ENCODE data around the gene NOS2. TPM values are rescaled to one million over a fixed set of nuclear protein-coding genes. Genes with fewer than 3 reads are reported as not detected.

NOS2 gene
- total RNA-seq, 1 experiment from 2014 or later = not detected

- Histone ChIP-seq H3K4me1 (replicated peaks; ENCODE audit: insufficient read depth) (no peaks in the 10 kb centered on the region), H3K79me2 (ENCODE audit: low read depth) (no peaks in the 10 kb centered on the region), H3K9me3 (ENCODE audit: insufficient read depth, low read depth) (no peaks in the 10 kb centered on the region), H3K4me2 (no peak overlapping the region), H2AFZ (no peak overlapping the region), H3K36me3 (ENCODE audit: low read depth) (no peaks in the 10 kb centered on the region), H3F3A (ENCODE audit: insufficient read depth, low read depth) (no peaks in the 10 kb centered on the region), H3K27ac (no peak overlapping the region), H3K27me3 (ENCODE audit: insufficient read depth, low read depth) (peaks cover 93% of the 10 kb centered on the region), H3K9me2 (ENCODE audit: insufficient read depth) (no peaks in the 10 kb centered on the region), H4K20me1 (ENCODE audit: insufficient read depth) (no peaks in the 10 kb centered on the region), H3K4me3 (no peak overlapping the region)
- intact Hi-C loops (cut with micrococcal nuclease; ENCODE audit: unreplicated experiment) = no loop called here
- no TSS peak for BruUV-seq (replicated peaks)
- ChIA-PET CTCF (no interaction called here), POLR2A (ENCODE audit: unreplicated experiment) (no interaction called here)
- DNase-seq = no peak
- no peak for TF ChIP-seq EZH2 (IDR thresholded peaks at IDR 0.05; ENCODE audit: low read depth)
Measured at GRCh38 chr17:27770877-27771276, 29.5 kb downstream of the NOS2 start.

- TF ChIP-seq, protein P1, sequence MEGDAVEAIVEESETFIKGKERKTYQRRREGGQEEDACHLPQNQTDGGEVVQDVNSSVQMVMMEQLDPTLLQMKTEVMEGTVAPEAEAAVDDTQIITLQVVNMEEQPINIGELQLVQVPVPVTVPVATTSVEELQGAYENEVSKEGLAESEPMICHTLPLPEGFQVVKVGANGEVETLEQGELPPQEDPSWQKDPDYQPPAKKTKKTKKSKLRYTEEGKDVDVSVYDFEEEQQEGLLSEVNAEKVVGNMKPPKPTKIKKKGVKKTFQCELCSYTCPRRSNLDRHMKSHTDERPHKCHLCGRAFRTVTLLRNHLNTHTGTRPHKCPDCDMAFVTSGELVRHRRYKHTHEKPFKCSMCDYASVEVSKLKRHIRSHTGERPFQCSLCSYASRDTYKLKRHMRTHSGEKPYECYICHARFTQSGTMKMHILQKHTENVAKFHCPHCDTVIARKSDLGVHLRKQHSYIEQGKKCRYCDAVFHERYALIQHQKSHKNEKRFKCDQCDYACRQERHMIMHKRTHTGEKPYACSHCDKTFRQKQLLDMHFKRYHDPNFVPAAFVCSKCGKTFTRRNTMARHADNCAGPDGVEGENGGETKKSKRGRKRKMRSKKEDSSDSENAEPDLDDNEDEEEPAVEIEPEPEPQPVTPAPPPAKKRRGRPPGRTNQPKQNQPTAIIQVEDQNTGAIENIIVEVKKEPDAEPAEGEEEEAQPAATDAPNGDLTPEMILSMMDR (conservative IDR thresholded peaks at IDR 0.05) = no peak
- no peak for TF ChIP-seq EZH2 (IDR thresholded peaks at IDR 0.05; ENCODE audit: low read depth)
- ChIA-PET POLR2A (ENCODE audit: unreplicated experiment) (no interaction called here), CTCF (interaction anchor here (0.6 kb wide), 1 partner anchor 36 kb away, joined by 4 read pairs; no protein-coding TSS in a partner anchor)
- Histone ChIP-seq H3K4me1 (replicated peaks; ENCODE audit: insufficient read depth) (no peaks in the 10 kb centered on the region), H3K27me3 (ENCODE audit: insufficient read depth, low read depth) (peaks cover 90% of the 10 kb centered on the region), H3K4me2 (no peak overlapping the region), H3K4me3 (no peak overlapping the region), H3K79me2 (ENCODE audit: low read depth) (no peaks in the 10 kb centered on the region), H3K9me2 (ENCODE audit: insufficient read depth) (no peaks in the 10 kb centered on the region), H3K9me3 (ENCODE audit: insufficient read depth, low read depth) (no peaks in the 10 kb centered on the region), H3K27ac (no peak overlapping the region), H2AFZ (no peak overlapping the region), H4K20me1 (ENCODE audit: insufficient read depth) (no peaks in the 10 kb centered on the region), H3K36me3 (ENCODE audit: low read depth) (no peaks in the 10 kb centered on the region), H3F3A (ENCODE audit: insufficient read depth, low read depth) (no peaks in the 10 kb centered on the region)
- no TSS peak for BruUV-seq (replicated peaks)
- DNase-seq = no peak
- intact Hi-C loops (cut with micrococcal nuclease; ENCODE audit: unreplicated experiment) = no loop called here
Measured at GRCh38 chr17:27768858-27769410, 31.4 kb downstream of the NOS2 start.

- no peaks in the 10 kb centered on the region for H3F3A ChIP-seq (ENCODE audit: insufficient read depth, low read depth)
- no peak overlapping the region for H2AFZ ChIP-seq
- no peak for DNase-seq
- H3K4me2 ChIP-seq = no peak overlapping the region
- no peaks in the 10 kb centered on the region for H4K20me1 ChIP-seq (ENCODE audit: insufficient read depth)
- no peaks in the 10 kb centered on the region for H3K36me3 ChIP-seq (ENCODE audit: low read depth)
- H3K27me3 ChIP-seq (ENCODE audit: insufficient read depth, low read depth) = peaks cover 81% of the 10 kb centered on the region
- BruUV-seq (replicated peaks) = no TSS peak
- TF ChIP-seq, protein P1 (conservative IDR thresholded peaks at IDR 0.05) = no peak
- TF ChIP-seq EZH2 (IDR thresholded peaks at IDR 0.05; ENCODE audit: low read depth) = no peak
- H3K9me2 ChIP-seq (ENCODE audit: insufficient read depth) = no peaks in the 10 kb centered on the region
- no peak overlapping the region for H3K27ac ChIP-seq
- ChIA-PET CTCF (no interaction called here), POLR2A (ENCODE audit: unreplicated experiment) (no interaction called here)
- intact Hi-C loops (cut with micrococcal nuclease; ENCODE audit: unreplicated experiment) = no loop called here
- no peaks in the 10 kb centered on the region for H3K79me2 ChIP-seq (ENCODE audit: low read depth)
- H3K9me3 ChIP-seq (ENCODE audit: insufficient read depth, low read depth) = no peaks in the 10 kb centered on the region
- H3K4me1 ChIP-seq (replicated peaks; ENCODE audit: insufficient read depth) = no peaks in the 10 kb centered on the region
- H3K4me3 ChIP-seq = no peak overlapping the region
Measured at GRCh38 chr17:27766438-27766837, 33.9 kb downstream of the NOS2 start.

GRCh38 chr17:27765353-27765752, 35.0 kb downstream of the NOS2 start:
- Histone ChIP-seq H3K27ac (no peak overlapping the region), H3K4me3 (no peak overlapping the region), H3K4me2 (no peak overlapping the region), H3K9me2 (ENCODE audit: insufficient read depth) (no peaks in the 10 kb centered on the region), H3K36me3 (ENCODE audit: low read depth) (no peaks in the 10 kb centered on the region), H3K4me1 (replicated peaks; ENCODE audit: insufficient read depth) (no peaks in the 10 kb centered on the region), H3F3A (ENCODE audit: insufficient read depth, low read depth) (no peaks in the 10 kb centered on the region), H4K20me1 (ENCODE audit: insufficient read depth) (no peaks in the 10 kb centered on the region), H3K9me3 (ENCODE audit: insufficient read depth, low read depth) (no peaks in the 10 kb centered on the region), H3K27me3 (ENCODE audit: insufficient read depth, low read depth) (peaks cover 71% of the 10 kb centered on the region), H2AFZ (no peak overlapping the region), H3K79me2 (ENCODE audit: low read depth) (no peaks in the 10 kb centered on the region)
- ChIA-PET CTCF (no interaction called here), POLR2A (ENCODE audit: unreplicated experiment) (no interaction called here)
- no peak for DNase-seq
- intact Hi-C loops (cut with micrococcal nuclease; ENCODE audit: unreplicated experiment) = no loop called here
- BruUV-seq (replicated peaks) = no TSS peak
- TF ChIP-seq, protein P1 (conservative IDR thresholded peaks at IDR 0.05) = no peak
- no peak for TF ChIP-seq EZH2 (IDR thresholded peaks at IDR 0.05; ENCODE audit: low read depth)

Measured in PC-9 (cell line).